IPS-NIHi7 (cell line): ENCODE data around the gene REEP5.
"Not testable (repeated sequence)": the region's sequence is repeated elsewhere in the genome, so short reads cannot be mapped to it uniquely, and the experiment has no call there.

ENCODE experiments used
- DNase-seq: peaks from one replicate; pipeline ENCODE4 v3.0.0; 2012; ENCODE audit warnings: mixed read lengths; ENCODE audit errors: extremely low spot score

REEP5 gene

DNA sequence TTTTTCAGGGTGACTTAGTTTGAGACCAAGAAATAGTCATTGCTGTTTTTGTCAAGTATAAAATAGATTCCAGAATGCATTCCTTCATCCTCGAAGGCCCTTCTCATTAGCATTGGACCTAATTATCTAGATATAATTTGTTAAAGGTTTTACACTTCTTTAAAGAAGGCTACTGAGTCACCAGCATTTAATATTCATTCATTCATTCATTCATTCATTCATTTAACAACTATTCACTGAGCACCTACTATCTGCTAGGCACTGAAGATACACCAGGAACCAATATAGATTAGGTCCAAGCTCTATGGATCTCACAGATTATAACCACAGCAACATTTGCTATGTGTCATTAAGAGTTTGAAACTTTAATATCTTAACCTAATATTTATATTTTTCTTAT lies 11.1 kb upstream of the REEP5 start:
- no peak for DNase-seq

DNA sequence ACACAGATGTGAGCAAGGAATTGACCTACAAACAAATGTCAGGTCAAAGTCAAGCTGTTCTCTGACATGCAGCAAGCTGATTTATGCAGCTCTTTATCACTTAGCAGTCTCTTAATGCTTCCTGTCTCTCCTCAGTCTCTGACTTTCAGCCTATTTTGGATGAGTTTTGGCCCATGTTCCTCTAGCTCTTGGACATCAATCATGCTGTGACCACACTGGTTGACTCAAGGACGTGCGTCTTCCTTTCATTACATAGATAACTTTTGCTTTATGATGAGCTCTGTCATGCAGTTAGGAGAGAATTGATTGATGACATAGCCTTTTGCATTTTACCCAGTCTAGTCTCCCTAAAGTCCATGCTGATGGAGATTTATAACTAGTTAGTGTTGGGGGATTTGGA lies 9.4 kb upstream of the REEP5 start:
- DNase-seq, result no peak

GRCh38 chr5:112930082-112930344 lies 8.0 kb upstream of the REEP5 start:
- DNase-seq, result no peak

GRCh38 chr5:112929336-112930081 lies 7.5 kb upstream of the REEP5 start:
- DNase-seq, result no peak

DNA sequence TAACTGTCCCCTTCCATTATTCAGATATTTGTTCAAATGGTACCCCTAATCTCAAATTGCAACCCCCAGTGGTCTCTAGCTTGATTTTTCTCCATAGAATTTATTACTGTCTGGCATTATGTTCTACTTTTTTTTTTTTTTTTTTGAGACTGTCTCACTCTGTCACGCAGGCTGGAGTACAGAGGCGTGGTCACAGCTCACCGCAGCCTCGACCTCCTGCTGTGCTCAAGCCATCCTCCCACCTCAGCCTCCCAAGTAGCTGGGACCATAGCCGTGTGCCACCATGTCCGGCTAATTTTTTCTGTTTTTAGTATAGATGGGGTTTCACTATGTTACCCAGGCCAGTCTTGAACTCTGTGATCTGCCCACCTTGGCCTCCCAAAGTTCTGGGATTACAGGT lies 2.0 kb upstream of the REEP5 start:
- DNase-seq, result no peak

GRCh38 chr5:112923148-112923917 lies 1.3 kb upstream of the REEP5 start:
- no peak for DNase-seq

- peak; percentile 63 for DNase-seq
These were observed 798 bp downstream of the REEP5 start for GRCh38 chr5:112921026-112921832.

DNA sequence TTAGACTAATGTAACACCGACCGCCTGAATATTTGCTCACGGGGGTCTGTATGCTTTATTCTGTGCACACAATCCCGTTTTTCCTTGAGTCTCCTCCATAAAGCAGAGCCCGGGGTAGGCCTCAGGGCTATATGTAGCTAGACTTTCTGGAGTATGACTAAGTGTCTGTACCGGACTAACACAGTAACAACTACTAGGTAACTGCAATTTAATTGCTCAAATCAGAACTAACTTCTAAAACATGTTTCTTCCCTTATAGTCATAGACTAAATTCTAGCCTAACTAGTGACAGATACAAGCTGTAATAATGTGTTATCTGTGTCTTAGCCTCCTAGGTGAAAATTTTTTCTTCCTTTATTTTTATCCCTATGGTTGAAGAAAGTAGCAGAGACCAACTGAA lies 2.1 kb downstream of the REEP5 start:
- DNase-seq, result no peak

DNA sequence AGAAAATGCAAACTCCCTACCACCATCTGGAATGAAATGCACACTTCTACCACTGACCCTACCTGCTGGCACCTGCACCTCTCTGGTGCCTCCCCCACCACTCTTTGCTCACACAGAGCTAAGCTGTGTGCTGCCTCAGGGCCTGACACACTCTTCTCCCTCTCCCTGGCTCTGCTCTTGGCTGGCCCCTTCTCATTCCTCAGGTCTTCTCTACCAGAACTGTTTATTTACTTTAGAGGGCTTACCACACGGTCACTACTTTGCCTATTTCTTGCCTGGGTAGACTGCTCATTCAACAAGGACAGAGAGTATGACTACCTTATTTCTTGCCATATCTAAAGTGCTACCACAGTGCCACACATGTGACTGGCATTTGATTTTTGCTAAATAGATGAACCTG lies 3.3 kb downstream of the REEP5 start:
- DNase-seq, result no peak

- DNase-seq, result no peak
These were observed 3.9 kb downstream of the REEP5 start for GRCh38 chr5:112918136-112918535.

DNA sequence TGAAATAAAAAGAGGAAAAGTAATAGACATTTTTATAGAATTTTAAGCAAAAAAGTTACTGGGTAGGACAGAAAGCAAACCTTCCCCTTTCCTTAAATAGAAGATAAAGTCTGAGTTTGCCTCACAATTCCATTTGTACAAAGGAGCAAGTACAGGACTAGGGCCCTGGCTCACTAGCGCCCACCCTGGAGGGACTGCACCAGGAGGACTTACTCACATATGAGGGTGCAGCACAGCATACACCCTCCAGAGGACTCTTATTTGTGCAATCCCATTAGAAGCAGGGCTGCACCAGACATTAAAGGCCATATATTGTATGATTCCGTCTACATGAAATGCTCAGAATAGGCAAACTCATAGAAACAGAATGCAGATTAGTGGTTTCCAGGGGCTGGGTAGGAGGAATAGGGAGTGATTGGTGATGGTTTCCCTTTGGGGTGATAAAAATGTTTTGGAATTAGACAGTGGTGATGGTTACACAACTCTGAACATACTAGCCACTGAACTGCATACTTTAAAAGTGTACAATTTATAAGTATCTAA lies 4.5 kb downstream of the REEP5 start:
- peak; percentile 40 for DNase-seq

DNA sequence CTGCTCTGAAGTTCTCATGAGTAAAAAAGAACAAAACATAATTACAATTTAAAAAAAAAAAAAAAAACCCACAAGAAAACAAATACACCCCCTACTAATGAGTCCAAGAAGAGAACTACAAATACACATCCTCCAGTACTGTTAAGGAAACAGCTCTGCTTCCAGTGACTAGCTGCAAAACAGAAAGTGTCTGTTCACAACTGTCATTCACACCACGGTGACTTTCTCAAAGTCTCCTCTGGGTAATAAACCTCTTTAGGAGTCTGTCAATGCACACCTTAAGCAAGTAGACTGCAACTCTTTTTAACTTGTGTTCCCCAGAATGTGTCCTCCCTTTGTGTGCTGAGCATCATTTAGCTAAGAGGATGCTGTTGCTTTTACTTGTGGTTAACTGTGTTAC lies 6.2 kb downstream of the REEP5 start:
- no peak for DNase-seq

- DNase-seq, result no peak
These were observed 7.4 kb downstream of the REEP5 start for GRCh38 chr5:112914584-112914983.

- no peak for DNase-seq
These were observed 11.5 kb downstream of the REEP5 start for GRCh38 chr5:112910529-112910928.

DNA sequence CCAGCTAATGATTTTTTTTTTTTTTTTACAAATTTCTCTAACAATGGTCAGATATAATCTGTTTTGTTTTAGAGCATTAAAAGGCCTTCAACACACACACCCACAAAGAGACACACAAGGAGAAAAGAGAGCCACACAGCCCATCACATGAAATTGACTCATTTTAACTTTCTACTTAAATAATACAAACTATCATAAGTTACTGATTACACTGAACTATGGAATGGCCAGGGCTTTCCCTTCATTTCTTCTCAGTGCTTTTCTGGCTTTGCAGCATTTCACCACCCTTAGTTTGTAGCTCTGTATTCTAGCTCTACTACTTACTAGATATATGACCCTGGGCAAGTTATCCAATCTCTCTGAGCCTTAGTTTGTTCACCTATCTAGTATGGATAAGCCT lies 13.2 kb downstream of the REEP5 start:
- no peak for DNase-seq

- no peak for DNase-seq
These were observed 14.8 kb downstream of the REEP5 start for GRCh38 chr5:112907166-112907631.

DNA sequence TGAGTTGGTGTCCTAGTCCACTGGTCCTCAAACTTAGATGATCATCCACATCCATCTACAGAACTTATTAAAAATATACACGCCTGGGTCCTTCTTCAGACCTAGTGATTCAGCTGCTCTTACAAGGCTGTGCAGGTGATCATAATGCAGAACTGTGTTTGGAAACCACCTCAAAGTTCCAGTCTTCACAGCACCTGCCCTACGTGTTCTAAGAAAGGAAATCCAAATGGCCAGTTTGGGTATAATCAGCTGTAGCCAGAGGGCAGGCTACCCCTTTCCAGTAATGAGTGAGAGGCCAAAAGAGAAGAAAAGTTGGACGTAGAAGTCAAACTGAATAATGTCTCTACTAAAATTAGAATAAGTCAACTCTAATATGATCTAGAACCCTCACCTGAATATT lies 15.4 kb downstream of the REEP5 start:
- DNase-seq, result no peak

DNA sequence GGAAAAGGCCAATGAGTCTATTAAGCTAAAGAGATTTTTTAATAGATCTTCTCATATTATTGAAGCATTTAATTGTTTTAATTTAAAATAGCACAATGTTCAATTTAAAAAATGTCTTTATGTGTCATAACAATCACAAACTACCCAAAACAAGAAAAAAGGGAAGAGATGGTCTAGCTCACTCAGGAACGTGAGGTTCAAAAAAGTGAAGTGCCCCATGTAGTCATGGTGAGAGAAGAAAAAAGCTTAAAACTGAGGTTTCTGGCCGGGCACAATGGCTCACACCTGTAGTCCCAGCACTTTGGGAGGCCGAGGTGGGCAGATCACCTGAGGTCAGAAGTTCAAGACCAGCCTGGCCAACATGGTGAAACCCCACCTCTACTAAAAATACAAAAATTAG lies 17.0 kb downstream of the REEP5 start:
- DNase-seq, result not testable (repeated sequence)

DNA sequence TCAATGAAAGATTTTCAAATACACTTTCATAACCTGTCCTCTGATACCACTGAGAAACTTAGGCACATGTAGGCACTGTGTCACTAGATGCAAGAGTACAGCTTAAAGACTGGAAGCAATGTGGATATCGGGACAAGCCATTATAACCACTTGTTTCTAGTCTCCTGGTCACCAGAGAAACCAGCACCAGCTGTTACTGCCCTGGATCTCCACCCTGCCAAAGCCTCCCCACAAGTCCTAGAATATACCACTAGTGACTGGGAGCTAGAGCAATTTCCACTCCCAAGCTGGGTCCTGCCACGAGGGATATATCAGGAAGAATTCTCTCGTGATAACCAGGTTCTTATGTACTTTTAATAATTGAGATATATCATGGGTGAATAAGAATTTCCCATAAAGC lies 19.5 kb downstream of the REEP5 start:
- DNase-seq, result no peak

GRCh38 chr5:112895682-112896081 lies 26.3 kb downstream of the REEP5 start:
- DNase-seq, result no peak

GRCh38 chr5:112892776-112893175 lies 29.3 kb downstream of the REEP5 start:
- DNase-seq, result no peak

- DNase-seq, result not testable (repeated sequence)
These were observed 30.0 kb downstream of the REEP5 start for GRCh38 chr5:112892066-112892465.
